HG03469 (cell line): ENCODE results near the gene PRR4.

Experiments used
- ATAC-seq: cut with Tn5 transposase; IDR thresholded peaks from one replicate; pipeline ENCODE4 v1.9.1; 2021; ENCODE audit warnings: mild to moderate bottlenecking, moderate library complexity, moderate number of reproducible peaks; ENCODE audit not compliant: unreplicated experiment

PRR4 gene, protein sequence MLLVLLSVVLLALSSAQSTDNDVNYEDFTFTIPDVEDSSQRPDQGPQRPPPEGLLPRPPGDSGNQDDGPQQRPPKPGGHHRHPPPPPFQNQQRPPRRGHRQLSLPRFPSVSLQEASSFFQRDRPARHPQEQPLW

DNA sequence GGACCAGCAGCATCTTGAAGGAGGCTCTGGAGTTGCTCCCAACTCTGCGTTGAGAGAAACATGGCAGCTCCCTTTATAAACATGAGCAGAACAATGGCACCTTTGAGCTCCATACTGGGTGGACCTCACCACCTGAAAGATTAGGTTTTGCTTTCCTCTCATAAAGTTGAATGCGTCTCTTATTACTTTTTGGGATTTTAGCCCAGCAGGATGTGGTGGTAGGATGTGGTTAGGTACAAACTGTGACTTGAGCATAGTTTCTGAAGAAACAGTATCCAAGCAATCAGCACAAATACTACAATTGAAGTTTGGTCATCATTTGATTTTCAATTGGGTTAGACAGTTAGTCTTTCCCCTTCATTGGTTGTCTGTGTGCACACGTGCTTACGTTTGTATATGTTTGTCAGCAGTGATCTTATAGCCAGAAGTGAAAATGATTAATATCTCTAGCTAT is at the start of gene PRR4:
PRR4 (minus strand) TSS at position 51 of the 454 bp plus-strand sequence; CDS start at position 13, 38 bp downstream.
- ATAC-seq, result no peak

DNA sequence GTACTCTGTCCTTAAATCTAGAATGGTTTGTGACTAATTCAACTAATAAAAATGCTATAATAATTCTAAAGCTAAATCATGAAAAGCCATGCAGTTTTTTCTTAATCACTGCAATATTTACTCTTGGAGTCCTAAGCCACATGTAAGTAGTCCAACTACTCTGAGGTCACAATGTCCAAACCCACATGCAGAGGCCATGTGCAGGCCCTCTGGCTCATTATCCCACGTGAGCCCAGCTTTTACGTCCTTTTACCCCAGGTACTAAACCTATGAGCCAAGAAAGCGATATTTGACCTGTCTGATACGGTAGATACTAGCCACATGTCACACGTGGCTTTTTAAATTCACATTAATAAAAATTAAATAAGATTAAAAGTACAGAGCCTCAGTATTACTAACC is 47.6 kb upstream of the PRR4 start:
- ATAC-seq, result no peak

DNA sequence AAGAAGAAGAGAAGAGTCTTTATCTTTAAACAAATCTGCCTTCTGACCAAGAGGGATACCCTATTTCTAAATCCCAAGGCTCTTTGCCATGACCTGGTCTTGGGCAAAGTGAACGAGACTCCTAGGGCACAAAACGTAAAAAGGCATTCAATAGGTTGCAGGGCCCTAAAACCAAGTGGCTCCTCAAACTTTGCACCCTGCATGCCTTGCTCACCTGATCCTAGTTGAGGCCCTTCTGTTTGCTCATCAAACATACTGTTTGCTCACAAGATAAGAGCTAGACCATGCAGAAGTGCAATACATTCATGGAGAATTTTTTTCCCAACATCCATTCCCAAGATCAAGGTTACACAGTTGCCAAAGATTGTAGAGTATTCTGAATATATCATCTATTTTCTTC is 42.7 kb upstream of the PRR4 start:
- no peak for ATAC-seq

DNA sequence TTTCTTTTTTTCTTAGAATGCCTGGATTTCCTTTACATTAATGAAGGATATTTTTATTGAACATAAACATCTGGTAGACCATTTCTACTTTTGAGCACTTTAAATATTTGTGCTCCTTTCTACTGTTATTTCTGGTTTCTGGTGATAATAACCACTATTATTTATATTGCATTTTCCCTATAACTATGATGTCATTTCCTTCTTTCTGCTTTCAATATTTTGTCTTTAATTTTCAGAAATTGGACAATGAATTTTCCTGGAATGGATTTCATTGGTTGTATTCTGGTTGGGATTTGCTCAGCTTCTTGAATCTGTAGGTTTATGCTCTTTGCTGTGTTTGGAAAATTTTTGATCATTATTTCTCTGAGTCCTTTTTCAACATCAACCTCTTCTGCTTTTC is 40.0 kb upstream of the PRR4 start:
- ATAC-seq, result no peak

DNA sequence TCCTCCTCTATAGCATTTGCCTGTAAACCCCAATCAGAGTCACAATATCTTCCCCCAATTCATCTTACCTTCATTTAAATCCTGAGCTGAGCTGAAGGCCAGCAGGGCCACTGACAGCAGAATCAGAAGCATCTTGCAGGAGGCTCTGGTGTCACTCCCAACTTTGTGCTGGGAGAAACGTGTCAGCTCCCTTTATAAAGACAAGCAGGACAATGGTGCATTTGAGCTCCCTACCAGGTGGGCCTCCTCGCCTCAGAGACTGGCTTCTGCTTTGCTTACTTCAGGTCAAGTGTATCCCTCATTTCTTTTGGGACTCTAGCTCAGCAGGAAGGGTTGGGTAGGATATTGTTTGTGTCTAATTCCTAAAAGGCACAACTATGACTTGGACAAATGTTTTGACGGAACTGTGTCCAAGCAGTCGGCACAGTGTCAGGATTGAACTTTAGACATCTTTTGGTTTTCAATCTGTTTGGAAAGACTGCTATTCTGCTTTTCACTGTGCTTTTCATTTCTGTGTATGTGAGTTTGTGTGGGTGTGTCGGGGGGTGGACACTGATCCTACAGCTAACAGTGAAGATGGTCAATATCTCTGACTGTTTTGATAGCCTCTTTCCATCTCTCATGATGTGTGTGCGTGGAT is 34.9 kb upstream of the PRR4 start, which contains the start of gene PRH1:
PRH1 (minus strand) TSS at position 170 of the 640 bp plus-strand sequence; CDS start at position 132, 38 bp downstream.
- no peak for ATAC-seq

DNA sequence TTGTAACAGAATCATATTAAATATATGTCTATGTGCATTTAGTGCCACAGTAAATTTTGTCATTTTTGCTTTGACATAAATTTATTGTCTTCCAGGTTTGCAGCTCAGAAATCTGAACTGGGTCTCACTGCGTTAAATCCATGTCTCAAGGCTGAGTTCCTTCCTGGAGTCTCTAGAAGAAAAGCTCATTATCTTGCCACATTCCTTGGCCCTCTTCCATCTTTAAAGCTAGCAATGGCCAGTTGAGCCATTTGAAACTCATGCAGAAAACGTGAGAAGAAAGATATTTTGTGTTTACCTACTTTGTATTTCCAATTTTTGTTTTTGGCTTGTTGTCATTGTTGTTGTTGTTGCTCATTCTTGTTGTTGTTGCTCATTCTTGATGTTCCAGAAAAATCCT is 24.1 kb upstream of the PRR4 start:
- ATAC-seq, result no peak

DNA sequence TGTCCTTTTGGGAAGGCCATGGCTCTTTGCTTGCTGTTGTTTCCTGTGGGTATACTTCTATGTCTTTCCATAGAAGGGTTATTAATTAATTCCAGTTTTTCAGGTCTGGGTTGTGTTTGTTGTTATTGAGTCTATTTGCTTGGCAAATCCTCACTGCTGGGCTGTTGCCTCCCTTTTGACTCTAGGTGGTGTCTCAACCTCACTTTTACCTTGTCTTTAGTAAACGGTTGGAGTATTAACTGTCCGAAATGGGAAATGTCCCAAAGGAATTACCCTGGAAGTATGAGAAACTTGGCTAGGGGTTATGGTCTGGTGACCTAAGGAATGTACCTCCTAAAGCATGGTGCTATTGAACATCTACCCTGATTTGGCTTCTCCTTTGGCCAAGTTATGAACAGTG is 18.1 kb upstream of the PRR4 start:
- no peak for ATAC-seq

DNA sequence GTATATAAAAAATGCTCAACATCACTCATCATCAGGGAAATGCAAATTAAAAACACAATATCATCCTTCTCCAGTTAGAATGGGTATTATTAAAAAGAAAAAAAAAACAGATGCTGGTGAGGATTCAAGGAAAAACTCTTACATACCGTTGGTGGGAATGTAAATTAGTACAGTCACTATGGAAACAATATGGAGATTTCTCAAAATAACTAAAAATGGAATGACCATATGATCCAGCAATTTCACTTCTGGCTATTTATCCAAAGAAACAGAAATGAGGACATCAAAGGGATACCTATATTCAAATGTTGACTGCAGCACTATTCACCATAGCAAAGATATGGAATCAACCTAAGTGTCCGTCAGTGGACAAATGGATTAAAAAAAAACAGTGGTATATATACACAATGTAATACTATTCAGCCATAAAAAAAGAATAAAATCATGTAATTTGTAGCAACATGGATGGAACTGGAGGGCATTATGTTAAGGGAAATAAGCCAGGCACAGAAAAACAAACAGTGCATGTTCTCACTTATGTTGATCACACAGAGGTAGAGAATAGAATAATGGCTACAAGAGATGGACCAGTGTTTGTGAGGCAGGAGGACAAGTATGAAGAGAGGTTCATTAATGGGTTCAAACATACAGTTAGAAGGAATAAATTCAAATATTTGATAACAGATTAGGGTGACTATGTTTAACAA is 14.4 kb upstream of the PRR4 start:
- ATAC-seq, result no peak

DNA sequence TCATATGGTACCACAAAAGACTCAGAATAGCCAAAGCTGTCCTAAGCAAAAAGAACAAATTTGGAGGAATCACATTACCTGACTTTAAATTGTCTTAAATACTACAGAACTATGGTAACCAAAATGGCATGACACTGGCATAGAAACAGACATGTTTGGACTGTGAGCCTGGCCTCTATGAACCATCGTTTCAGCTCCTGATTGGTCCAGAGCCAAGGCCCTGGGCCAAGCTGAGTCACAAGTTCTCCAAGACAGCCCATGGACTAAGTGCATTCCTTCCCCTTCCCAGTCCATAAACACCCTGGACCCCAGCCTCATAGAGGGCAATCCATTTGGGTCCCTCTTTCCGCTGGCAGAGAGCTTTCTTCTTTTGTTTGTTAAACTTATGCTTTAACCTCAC is 12.1 kb upstream of the PRR4 start:
- no peak for ATAC-seq

DNA sequence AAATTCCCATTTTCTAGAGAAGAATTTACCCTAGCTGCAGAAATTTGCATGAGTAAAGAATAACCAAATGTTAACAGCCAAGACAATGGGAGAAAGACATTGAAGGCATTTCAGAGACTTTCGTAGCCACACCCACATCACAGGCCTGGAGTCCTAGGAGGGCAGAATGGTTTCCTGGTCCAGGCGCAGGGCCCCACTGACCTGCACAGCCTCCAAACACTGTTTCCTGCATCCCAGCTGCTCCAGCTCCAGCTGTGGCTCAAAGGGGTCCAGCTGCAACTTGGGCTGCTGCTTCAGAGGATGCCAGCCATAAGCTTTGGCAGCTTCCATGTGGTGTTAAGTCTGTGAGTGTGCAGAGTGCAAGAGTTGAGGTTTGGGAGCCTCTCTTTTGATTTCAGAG is 6.5 kb upstream of the PRR4 start:
- no peak for ATAC-seq

DNA sequence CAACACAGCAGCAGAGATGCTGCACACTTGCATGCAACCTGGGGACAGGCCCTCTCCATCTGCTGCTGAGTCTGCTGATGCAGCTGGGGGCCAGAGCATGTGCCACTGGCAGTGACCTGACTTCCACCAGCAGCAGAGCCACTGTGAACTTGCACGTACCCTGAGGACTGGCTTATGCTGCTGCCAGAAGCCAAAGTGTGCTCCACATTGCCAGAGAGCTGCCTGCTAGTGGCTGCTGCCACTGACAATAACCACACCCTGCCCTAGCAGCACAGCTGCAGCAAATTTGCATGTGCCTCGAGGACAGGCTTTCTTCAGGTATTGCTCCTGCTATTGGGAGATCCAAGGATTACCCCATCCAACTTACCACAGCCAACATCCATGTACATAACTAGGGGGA is 4.5 kb upstream of the PRR4 start:
- no peak for ATAC-seq

DNA sequence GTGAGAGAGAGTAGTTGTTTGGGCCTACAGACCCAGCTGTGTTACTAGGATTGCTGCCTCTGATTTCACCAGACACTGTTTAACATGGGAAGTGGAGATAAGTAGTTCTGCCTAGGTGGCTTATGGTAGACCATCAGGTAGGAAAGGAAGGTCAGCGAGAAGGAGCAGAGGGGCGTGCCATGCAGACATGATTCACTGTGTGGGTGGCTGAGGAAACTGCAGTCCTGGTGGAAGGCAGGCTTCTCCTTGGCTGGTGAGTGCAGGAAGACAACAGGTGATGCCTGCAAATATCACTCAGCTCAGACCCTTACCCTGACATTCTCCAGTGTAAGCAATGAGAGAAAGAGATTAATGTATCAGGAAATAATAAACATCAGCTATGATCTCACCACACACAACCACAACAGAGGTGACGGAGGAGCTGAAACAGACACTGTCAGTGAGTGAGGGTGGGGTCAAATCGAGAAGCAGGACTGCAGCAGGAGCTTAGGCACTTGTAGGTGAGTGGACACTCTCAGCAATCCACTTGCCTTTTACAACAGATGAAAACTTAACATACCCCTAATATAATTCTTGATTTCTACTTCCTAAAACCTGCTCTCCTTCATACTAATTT is 2.1 kb upstream of the PRR4 start:
- ATAC-seq, result no peak

DNA sequence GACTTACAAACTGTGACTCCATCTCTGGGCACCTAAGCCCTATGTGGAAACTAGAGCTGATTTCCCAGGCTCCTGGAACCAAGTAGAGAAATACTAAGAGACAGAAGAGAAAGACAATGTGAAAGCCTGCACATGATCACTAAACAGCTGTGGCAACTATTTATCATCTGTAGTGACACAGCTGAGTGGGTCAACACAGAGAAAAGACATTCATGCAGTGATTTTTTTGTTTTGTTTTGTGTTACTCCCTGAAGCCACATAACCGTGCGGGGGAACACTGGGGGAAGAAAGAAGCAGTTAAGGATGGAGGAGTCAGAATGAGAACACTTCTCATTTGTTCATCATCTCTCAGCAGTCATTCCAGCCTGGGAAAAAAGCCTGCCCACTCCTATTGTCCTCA is 1.5 kb downstream of the PRR4 start:
- ATAC-seq, result no peak

DNA sequence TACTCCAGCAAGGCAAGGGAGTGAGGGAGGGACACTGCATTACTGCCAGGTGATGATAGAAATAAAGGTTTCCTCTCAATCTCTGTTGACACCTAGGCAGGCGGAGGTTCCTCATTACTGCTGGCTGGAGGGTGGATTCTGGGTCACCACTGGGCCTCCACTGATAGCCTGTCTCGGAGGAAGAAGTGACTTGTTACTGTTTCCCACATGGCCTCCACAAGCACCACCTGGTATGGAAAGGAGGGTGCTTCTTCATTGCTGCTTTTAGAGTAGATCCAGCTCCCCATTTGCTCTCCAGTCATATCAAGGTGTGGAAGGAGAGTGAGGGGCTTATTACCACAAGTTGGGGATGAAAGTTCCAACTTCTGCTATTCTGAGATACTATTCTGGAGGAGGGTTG is 6.4 kb downstream of the PRR4 start:
- ATAC-seq, result no peak

DNA sequence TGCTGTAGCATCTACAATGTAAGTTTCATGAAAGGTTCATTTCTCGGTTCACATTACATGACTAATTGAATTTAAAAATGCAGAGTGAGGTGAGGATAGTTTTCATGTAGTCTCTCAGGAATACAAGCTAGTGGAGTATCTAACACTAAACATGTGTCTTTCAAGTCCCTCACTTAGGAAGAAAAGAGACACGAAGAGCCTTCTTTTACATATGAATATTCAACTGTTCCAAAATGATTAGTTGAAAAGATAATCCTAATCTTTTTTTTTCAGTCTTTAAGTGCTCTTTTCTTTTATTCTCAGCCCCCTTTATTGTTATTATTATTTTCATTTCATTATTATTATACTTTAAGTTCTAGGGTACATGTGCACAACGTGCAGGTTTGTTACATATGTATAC is 10.8 kb downstream of the PRR4 start:
- ATAC-seq, result no peak

DNA sequence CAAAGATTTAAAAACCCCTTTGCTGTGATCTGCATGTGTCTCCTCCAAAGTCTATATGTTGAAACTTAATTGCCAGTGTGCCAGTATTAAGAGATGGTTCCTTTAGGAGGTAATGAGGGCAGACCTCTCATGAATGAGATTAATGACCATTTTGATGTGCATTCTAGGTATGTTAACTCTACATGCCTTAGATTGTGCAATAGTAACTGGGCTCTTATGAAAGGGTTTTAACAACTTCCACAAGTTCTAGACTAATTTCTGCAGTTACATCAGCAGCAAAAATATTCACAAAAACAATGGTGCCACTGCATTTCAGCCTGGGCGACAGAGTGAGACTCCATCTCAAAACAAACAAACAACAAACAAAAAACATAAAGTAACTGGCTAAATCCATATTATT is 19.3 kb downstream of the PRR4 start:
- ATAC-seq, result no peak

DNA sequence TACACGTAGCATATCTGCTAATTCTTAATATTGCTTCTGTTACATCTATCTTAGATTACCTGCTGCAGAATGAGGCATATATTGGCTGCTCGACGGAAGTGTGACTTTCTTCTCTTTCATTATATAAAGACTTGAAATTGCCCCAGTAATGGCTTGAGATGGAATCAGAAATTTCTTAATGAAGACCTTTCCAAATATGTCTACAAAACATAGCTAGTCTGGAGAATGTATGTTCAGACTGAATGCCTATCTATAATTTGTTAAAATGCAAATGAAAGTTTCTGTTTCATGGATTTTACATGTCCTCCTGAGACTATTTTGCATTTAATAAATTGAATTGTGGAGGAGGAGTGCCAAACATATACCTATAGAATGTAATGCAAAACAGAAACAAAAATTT is 23.0 kb downstream of the PRR4 start, which contains the start of gene TAS2R10:
TAS2R10 (minus strand) TSS at position 101 of the 400 bp plus-strand sequence; CDS start at position 12, 89 bp downstream.
- no peak for ATAC-seq

DNA sequence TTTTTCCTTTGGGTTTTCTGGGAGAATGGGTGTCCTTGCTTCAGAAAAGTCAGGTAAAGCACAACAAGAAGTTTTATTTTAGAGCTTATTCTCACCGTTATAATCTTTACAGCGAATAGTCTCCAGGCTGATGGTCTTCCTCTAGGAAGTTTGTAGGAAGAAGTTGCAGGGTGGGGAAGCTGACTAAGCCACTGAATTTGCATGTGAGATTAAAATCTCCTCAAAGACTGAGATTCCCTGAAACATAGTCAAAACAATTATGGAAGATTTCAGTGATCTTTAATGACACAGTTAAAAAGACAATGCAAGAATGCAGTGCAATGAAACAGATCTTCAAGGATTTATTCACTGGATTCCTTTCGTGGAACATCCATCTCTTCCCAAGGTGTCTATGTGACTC is 24.3 kb downstream of the PRR4 start:
- no peak for ATAC-seq

DNA sequence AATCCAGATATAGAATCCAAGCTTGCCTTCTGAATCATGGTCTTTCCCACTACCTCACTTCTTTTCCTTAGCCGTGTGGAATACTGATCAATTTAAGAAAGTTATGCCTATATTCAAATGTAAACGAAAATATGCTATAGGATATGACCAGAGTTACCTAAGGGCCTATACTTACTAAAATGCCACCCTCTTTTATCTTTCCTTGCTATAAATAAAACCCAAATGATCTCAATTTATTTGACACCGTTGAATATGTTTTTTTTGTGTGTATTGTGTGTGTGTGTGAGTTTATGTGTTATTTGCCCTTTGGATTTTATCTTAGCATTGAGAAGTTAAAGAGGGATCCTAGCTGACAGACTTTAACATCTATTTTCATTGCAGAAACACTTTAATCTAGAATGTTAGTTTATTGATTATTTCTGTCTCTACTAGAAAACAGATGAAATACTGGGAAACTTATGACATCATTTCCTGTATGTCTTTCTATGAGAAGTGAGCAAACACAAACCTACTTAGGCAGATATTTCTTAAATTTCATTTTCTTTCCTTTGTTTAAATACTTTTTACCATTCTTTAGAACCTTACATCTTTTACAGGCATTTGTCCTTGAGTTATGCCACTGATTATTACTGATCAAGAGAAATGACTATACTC is 37.3 kb downstream of the PRR4 start:
- ATAC-seq, result no peak

DNA sequence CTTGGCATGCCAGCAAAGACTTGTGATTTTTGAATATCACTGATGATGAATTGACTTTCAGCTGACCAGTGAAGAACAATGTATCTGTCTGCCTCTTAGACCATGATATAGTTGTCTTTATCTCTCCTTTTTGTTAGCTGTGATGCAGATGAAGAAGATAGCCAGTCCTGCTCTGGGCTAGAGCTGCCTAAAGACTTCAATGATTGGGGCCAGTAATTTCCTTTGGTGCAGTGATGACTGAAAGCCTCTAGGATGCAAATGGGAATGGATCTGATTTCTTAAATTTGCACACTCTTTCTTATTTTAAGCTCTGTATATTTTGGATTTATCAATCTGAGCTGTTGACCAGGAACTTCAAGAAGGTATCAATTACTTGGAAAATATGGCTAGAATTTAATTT is 39.2 kb downstream of the PRR4 start, which contains the start of gene TAS2R9:
TAS2R9 (minus strand) TSS at position 101 of the 400 bp plus-strand sequence; CDS start at position 8, 93 bp downstream.
- no peak for ATAC-seq

DNA sequence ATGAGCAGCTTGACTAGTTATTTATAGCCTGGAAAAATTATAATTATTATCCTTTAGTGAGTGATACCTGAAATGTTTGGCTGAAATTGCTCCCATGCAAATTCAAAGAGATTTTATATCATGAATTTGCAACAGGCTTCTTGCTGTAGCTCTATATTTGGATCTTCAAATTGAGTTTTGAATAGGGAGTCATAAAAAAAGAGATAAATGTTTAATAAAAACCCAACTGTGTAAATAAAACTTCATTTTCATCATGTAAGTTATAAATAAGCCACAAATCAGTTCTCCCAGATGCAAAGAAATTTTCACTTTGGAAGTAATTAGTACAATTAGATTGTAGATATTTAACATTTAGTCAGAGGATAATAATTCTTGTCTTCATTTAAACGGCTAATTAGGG is 42.1 kb downstream of the PRR4 start, which contains the start of gene TAS2R8:
TAS2R8 (minus strand) TSS at position 101 of the 400 bp plus-strand sequence. CDS start 306 bp downstream, outside the sequence.
- no peak for ATAC-seq
